Measurements from ENCODE around the gene RAB11FIP4.

- no peak for TF ChIP-seq CTCF (conservative IDR thresholded peaks at IDR 0.05; ENCODE audit: low read length)
- TF ChIP-seq EZH2phosphoT487 (IDR thresholded peaks at IDR 0.05; ENCODE audit: borderline replicate concordance), result no peak
Measured at GRCh38 chr17:31530391-31530985, 139.0 kb downstream of the RAB11FIP4 start.
